GM18867 (cell line): ENCODE results near the gene EVX2.

ENCODE experiments used
- ATAC-seq: cut with Tn5 transposase; IDR thresholded peaks from one replicate; pipeline ENCODE4 v1.9.1; 2021; ENCODE audit warnings: mild to moderate bottlenecking, moderate library complexity; ENCODE audit not compliant: unreplicated experiment

Gene EVX2

DNA sequence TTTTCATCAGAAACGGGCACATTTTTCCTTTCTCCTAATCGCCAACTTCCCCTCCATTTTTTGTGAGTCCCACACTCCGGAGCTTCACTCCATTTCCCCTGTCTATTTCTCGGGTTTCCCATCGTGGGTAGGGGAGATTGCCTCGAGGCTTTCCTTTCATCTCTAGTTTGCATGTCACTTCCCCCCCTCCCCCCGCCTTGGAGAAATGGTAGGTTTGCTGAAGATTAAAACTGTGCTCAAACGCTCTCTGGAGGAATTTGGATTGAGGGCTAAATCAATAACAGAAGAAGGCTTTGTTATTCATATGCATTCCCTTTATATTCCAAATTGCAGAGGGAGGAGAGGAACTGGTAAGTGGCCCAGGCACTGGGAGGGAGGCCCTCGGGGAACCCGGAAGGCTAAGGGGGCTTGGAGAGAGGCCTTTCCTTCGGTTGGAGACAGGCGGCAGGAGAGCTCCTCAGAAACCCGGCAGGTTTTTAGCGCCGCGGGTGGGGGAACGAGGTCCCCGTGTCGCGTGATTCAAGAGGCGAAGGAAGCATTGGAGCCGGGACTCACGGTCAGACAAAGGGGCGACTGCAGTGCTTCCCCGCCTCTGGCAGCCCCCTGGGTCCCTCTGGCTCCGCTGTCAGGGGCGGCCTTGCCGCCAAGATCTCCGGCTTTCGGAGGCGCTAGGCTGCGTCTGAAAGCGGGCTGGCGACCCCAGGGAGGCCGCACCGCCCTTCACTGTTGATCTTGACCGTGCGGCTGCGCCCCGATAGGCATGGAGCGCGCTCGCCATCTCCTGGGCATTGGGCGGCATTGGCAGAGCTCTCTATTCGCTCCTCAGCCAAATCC, 13.4 kb upstream of the EVX2 start:
- ATAC-seq, result peak; percentile 97

GRCh38 chr2:176096243-176096985, 12.7 kb upstream of the EVX2 start:
- no peak for ATAC-seq

DNA sequence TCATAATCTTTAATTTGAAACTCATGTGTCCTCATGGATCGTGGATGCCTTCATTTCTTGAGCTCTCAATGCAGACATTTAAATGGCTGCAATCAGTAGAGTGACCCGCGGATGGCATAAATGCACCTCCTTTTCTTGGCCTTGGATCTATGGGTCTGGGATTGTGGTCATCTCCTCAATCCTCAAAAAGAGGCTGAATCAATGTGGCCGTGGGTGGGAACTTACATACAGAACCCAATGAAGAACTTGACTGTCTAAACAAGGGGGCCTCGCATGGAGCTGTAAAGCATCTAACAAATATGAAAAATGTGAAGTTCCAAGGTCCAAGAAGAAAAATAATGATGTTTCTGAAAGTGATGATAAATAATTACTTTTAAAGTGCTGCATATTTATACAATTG, 11.7 kb upstream of the EVX2 start:
- no peak for ATAC-seq

DNA sequence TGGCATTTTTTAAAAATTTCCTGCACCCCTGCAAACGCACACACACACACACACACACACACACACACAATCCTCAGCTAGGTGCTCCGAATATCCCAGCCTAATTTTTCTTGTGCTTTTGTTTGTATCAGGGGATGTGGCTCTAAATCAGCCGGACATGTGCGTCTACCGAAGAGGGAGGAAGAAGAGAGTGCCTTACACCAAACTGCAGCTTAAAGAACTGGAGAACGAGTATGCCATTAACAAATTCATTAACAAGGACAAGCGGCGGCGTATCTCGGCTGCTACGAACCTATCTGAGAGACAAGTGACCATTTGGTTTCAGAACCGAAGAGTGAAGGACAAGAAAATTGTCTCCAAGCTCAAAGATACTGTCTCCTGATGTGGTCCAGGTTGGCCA, 10.6 kb upstream of the EVX2 start:
- no peak for ATAC-seq

- no peak for ATAC-seq
These were observed 10.1 kb upstream of the EVX2 start for GRCh38 chr2:176093898-176094249.

DNA sequence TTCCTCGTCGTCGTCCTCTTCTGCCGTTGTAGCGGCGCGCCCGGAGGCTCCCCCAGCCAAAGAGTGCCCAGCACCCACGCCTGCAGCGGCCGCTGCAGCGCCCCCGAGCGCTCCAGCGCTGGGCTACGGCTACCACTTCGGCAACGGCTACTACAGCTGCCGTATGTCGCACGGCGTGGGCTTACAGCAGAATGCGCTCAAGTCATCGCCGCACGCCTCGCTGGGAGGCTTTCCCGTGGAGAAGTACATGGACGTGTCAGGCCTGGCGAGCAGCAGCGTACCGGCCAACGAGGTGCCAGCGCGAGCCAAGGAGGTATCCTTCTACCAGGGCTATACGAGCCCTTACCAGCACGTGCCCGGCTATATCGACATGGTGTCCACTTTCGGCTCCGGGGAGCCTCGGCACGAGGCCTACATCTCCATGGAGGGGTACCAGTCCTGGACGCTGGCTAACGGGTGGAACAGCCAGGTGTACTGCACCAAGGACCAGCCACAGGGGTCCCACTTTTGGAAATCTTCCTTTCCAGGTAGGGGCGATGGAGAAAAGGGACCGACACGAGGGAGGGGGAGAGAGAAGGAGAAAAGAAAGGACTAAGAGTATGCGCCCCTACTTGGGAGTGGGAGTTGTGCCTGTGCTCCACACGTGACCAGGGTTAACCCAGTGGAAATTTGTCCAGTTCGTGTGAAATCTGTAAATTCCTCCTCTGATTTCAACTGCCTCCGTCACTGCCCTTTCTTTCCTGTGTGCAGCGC, 9.6 kb upstream of the EVX2 start:
- ATAC-seq, result no peak

DNA sequence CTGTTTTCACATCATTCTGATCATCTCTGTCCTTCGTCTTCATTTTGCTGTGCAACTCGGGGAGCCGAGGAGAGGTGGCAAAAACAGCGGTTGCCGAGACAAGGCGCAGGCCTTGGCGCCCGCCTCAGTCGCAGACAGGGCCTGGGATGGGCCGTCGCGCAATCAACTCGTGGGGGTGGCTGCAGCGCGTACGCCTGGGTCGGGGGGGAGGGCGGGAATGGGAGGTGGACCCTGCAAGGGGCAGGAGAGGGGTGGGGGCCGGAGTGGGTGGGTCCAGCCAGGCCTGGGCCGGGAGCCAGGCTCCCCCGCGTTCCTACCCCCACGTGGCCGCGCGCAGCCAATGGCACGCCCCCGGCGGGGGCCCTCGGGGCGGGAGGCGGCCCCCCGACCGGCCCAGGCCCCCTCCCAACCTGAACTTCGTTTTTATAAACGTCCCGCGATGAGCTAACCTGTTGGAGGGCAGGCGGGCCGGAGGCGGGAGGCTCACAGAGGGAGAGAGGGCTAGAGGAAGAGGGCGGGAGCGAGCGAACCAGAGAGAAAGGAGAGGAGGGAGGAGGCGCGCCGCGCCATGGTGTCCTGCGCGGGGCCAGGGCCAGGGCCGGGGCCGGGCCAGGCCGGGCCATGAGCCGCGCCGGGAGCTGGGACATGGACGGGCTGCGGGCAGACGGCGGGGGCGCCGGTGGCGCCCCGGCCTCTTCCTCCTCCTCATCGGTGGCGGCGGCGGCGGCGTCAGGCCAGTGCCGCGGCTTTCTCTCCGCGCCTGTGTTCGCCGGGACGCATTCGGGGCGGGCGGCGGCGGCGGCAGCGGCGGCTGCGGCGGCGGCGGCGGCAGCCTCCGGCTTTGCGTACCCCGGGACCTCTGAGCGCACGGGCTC, 8.7 kb upstream of the EVX2 start, which contains the start of gene HOXD13:
Gene HOXD13, plus strand, starts transcription at position 452 of the 875 bp plus-strand sequence. Its CDS starts 170 bp downstream, at position 622.
- ATAC-seq, result no peak

GRCh38 chr2:176091329-176092258, 7.8 kb upstream of the EVX2 start:
- ATAC-seq, result no peak

- ATAC-seq, result no peak
These were observed 7.1 kb upstream of the EVX2 start for GRCh38 chr2:176090862-176091261.

DNA sequence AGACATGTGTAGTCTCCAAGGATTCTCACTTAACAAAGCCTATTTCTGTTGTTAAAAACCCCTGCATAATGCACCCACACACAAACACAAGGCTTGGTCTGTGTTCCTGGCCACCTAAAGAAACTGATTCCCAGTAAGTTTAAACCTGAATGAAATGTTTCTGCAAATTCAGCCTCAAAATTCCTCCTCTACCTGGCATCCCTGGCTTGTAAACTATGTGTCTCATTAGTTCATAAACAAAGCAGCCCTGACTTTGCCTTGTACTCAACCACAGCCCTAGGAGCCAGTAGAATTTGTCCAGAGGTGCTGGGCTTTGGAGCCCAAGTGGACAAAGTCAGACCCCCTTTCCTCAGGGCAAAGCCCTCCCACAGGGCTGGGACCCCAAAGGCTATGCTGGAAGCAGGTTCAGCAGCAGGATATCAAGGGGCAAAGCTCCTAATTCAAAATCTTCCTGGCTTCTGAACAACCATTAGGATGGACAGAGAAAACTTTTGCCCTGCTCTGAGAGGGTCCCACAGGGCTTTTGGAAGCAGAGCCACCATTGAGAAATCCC, 6.2 kb upstream of the EVX2 start:
- ATAC-seq, result no peak

DNA sequence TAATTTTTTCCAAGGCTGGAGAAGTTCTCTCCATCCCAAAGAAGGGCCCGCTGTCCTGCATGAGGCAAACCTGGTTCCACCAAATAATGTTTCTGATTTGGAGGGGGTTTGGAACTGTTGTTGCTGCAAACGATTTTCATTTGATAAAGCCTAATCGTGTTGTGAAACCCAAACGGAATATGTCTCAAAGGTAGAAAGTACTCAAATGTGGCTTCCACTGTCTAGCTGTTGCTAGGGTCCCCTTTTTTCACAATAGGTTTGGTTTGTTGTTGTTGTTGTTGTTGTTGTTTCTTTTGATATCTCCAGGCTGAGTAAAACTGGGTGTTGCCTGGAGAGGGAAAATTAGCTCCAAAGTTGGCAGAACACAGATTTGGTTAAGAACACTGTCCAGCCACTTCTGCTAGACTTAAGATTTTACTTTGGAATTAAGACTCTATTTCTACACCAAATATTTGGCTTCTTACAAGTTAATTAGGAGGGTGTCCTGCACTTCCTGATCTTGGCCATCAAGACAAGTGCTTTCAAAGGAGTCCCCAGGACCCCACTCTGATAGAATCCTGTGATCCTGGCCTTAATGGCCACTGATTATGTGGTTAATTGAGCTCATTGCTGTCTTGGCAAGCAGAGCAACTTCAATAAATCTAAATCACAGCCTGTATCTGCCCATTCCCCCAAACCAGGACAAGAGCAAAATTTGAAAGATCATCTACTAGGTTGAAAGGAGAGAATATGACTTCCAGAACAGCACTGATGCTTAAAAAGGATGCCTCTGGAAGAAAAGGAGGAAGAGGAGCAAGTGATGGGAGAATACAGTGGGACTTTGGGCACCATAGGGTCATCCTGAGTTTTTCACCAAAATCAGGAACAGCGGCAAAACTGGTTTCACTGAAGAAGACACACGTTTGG, 5.4 kb upstream of the EVX2 start:
- ATAC-seq, result no peak

DNA sequence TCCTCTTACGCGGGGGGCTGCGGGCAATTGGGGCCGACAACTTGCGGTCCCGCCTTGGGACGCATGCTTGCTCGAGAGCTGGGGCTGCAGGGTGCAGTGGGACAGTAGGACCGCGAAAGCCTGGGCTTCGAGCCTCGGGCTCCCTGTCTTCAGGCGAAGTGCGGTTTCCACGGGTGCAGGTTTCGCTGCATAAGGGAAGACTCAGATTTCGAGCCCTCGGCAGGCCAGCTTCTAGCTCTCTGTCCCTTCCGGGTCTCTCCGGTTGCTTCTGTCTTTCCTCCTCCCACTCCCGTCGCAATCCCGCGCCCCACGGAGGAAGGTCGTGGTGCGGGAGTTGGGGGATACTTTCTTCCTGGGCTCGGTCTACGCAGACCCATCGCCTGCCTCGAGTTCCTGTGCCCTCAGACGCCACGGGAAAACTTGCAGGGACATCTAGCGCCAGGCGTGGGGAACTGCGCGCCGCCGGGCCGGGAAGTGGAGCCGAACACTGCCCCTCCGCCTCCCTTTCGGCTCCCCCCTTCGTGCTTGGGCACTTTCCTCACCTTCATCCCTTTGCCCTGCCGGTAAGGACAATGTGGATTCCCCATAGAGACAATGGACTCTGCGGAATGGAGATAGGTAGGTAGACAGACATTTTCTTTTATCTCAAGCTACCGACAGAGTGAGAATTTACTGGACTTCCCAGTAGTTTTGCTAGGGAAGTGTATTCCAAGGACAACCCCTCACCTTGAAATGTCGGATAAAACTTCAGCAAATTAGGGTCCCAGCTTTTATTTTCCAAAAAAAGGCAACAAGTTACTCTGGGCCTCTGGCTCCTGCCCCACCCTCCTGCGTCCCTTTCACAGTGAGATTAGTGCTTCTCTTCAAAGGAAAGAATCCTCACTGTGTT, 4.5 kb upstream of the EVX2 start:
- ATAC-seq, result no peak

DNA sequence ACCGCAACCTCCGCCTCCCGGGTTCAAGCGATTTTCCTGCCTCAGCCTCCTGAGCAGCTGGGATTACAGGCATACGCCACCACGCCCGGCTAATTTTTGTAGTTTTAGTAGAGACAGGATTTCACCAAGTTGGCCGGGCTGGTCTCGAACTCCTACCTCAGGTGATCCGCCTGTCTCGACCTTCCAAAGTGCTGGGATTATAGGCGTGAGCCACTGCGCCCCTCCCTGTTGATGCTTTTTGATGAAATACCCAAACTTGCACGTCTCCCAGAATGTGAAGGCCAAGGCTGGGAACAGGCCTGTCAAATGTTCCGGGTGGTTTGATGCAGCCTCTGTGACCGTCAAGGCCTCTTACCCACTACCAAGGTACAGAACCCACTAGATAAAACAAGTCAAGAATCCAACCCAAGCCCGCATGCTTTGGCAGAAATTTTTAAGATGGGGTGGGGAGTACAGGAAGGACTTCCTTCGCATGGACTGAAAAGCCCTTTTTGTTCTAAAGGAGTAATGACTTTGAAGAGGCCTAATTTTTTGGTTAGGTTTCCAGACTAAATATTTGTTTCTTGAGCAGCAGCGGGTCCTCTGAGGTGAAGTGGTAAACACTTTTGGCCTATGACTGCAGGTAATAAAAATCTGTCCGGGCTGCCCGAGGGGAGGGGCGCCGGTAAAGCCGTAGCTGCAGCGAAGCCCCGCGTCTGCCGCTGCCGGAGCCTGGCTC, 3.7 kb upstream of the EVX2 start:
- no peak for ATAC-seq

- no peak for ATAC-seq
These were observed 2.4 kb upstream of the EVX2 start for GRCh38 chr2:176085861-176086771.

GRCh38 chr2:176085120-176085788, 1.5 kb upstream of the EVX2 start:
- no peak for ATAC-seq
